HG03558 (cell line): Measurements from ENCODE around the gene IL1RAPL1.
"Not testable (repeated sequence)": the region's sequence is repeated elsewhere in the genome, so short reads cannot be mapped to it uniquely, and the experiment has no call there.

Experiments
- ATAC-seq: cut with Tn5 transposase; IDR thresholded peaks from one replicate; pipeline ENCODE4 v1.9.1; 2021; ENCODE audit warnings: moderate number of reproducible peaks; ENCODE audit not compliant: unreplicated experiment; ENCODE audit errors: extremely low read depth

Gene IL1RAPL1

GRCh38 chrX:29067351-29067750 is 480.1 kb downstream of the IL1RAPL1 start:
- no peak for ATAC-seq

DNA sequence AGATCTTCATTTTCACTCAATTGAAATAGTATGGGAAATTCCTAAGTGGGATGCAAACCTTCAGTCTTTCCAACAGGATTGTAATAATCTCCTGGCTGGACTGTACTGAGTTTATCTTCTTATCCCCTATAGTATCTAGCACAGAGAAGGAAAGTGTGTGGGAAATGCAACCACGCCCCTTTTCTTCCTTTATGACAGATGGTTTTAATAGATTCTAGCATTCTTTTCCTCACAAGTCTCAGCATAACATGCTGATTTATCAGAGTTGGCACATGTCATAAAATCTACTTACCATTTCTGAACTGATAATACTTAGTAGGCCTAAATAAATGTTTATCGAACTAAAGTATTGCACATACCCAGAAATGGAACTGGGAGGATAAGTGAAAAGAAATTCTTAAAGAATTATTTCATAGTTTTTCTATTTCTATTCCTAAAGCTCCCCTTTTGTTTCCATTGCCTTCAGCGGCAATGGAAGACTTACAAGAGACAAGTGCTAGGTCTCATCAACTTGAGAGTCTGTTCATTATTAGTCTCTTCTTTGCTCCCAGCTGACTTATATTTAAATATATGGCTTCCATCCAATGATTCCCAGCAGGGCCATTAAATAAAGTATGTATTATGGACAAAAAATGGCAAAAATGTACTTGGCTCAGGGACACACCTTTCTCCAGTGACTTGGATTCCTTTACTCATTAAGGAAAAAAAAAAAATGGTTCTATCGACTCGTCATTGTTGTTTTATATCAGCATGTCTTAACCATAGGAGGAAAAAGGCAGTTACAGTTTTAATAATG is 484.5 kb downstream of the IL1RAPL1 start:
- no peak for ATAC-seq

DNA sequence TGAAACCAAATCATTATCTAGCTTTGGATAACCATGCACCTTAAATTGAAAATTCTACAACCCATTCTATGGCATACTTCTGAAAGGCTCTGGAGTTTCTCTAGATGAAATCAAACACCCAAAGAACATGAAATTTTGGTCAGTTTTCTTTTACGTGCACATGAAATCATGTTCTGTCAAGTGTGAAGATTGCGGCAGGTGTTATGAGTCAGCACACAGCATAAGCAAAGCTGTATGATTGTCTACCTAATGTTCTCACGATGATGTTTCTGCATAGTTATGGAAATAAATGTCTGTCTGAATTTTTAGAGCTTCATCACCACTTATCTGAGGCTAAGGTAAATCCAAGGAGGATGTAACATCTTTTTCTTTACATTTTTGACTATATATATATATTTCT is 495.3 kb downstream of the IL1RAPL1 start:
- no peak for ATAC-seq

- no peak for ATAC-seq
These were observed 496.6 kb downstream of the IL1RAPL1 start for GRCh38 chrX:29083823-29084222.

DNA sequence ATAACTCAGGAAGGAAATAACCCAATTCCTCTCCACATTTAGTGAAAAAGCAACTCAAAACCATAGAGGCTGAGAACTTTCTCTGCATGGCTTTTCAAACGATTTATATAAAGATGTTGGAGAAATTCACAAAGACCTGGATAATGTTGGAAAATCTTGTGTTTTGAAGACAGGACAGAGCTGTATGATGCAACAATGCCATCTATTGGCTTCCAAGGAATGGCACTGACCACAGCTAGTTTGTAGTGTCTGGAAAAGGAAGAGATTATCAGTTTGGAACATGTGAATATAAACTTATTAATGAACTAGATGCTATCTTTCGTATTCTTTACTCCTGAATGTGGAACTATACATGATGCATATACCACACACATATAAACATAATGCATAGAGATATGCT is 503.6 kb downstream of the IL1RAPL1 start:
- ATAC-seq, result no peak

DNA sequence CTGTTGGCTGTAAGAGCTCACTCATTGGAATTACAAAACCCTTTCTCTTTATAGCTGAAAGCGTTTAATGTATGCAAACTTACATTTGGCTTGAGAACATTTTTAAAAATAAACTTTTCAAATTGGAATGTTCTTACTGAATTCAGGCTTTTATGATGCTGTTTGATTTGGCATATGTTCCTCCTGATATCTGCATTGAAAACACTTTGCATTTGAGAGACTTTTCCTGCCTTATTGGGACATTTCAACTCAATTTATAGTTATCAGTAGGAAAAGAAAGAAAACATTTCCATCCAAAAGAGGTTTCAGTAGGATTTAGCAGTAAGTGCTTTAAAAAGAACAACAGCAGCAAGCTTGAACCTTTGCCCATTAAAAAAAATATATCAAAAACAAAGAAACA is 520.0 kb downstream of the IL1RAPL1 start:
- ATAC-seq, result no peak

DNA sequence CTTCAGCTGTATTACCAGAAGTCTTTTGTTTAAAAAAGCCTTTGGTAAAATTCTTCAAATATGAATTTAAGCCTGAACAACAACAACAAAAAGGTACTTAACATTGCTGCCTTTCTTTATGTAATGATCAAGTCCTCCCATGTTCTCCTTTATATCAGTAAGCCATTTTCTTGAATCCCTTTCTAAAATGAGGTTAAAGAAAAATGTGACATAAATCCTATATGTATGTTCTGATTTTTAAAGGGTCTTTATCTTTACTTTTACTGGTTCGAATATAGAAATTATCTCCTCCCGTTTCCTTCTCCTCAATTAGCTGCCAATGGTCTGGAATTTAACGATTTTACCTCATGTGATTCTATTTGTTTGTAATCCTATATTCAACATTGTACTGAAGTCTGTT is 522.8 kb downstream of the IL1RAPL1 start:
- ATAC-seq, result no peak

DNA sequence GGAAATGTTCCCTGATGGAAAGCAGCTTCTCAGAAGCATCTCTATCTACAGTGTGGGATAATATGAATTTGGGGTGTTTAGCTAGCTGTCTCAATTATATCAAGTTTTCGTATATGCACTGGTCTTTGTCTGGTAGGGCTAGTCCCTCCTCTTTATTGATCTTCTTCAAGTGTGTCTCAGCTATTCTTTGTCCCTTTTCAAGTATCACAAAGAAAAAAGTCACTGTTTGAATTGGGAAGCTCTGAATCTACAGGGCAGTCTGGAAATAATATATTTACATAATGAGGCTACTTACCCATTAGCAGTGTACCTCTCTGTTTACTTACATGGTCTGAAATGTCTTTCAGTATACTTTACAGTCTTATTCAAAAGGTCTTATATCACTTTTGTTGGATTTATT is 526.0 kb downstream of the IL1RAPL1 start:
- ATAC-seq, result no peak

GRCh38 chrX:29122817-29123216 is 535.6 kb downstream of the IL1RAPL1 start:
- not testable (repeated sequence) for ATAC-seq

- ATAC-seq, result no peak
These were observed 543.7 kb downstream of the IL1RAPL1 start for GRCh38 chrX:29130905-29131304.

DNA sequence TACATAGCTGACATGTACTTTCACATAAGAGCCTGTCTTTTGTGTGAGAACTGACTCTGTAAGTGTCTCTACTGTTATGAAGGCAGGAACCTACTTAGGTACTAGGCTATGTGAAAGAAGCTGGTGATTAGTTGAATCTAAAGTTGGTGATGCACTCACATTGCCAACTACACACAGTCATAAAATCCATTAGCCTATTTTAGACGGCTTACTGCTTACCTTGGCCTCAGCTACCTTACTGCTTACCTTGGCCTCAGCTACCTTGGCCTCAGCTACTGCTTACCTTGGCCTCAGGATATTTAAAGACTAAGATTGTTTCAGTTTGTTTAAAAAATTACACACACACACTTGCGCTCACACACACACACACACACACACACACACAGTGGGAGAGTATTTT is 549.7 kb downstream of the IL1RAPL1 start:
- no peak for ATAC-seq

DNA sequence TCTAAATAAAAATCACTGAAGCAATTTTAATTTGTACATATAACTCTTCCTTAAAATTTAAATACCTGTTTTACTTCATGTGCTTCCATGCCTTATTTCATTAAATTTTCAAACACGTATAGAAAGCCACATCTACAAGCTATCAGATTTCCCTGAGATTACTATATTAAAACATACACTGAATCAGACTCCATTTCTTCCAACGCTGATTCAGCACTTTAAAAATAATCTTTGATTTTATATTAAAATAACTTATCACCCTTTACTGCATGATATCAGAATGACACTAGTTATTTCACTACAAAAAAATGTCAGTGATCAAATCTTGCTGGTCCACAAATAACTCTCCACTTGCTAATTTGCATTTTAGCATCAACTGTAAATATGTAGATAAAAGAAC is 550.8 kb downstream of the IL1RAPL1 start:
- ATAC-seq, result no peak

GRCh38 chrX:29143356-29143755 is 556.1 kb downstream of the IL1RAPL1 start:
- ATAC-seq, result no peak

DNA sequence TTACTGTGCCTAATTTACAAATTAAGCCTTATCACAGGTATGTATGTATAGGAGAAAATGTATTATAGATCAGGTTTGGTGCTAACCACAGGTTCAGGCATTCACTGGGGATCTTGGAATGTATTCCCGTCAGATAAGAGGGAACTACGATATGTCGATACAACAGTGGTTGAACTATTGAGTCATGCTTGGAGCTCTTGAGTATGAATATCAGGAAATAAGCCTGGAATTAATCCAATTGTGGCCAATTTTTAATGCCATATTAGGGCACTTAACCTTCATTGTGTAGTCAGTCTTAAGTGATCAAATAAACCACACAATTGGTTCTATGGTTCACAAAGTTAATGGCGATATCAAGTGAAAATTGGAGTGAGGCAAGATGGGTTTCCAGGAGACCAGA is 556.5 kb downstream of the IL1RAPL1 start:
- no peak for ATAC-seq

DNA sequence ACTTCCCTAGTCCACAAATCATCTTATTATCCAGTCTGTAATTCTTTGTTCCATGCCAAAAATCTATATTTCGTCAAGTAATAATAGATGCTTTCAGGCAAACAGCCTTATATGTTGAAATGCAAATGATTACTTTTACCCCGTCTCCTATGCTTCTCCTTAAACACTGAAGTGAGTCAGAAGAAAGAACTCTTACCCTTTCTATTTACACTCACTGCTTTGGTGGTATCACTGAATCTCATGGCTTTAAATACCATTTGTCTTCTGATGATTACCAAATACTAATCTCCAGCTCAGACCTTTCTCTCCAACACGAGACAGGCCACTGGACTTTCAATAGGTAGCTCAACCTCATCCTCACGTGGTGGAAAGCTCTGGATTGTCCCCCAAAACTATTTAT is 558.1 kb downstream of the IL1RAPL1 start:
- ATAC-seq, result no peak

GRCh38 chrX:29148511-29148910 is 561.3 kb downstream of the IL1RAPL1 start:
- ATAC-seq, result no peak

GRCh38 chrX:29155286-29155685 is 568.0 kb downstream of the IL1RAPL1 start:
- no peak for ATAC-seq

GRCh38 chrX:29172880-29173279 is 585.6 kb downstream of the IL1RAPL1 start:
- no peak for ATAC-seq

DNA sequence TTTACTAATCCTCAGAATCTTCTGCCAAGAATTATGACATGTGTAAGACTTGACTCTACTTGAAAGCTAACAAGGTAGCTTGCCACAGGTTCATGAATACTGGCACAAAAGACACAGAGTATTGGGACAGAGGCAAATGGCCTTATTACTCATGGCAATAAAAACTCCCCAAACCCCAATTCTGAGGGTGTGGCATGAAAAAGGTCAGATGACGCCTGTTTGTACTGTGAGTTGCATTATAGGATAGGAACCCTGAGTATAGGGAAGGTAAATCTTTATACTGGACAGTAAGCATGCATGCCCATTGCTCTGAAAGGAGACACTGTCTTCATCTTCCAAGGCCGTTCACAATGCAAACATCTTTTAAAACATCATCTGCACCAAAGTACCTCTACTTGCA is 600.0 kb downstream of the IL1RAPL1 start:
- no peak for ATAC-seq

DNA sequence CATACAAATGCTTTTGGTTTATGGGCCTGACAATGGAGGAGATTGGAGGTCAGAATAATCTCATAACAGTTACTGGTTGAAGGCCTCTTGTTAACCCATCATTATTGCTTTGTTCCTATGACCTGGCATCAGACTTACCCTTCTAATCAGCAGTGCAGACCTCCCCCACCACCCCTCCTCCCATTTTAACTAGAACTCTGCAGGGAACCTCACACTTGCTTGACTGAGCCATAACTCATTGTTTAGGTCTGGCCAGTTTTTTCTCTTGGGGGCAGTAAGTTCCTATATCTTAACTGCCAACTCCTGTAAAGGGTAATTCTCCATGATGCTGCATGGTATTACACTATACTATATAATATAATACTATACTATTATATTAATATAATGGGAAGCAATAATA is 609.3 kb downstream of the IL1RAPL1 start:
- ATAC-seq, result no peak

GRCh38 chrX:29215251-29215650 is 628.0 kb downstream of the IL1RAPL1 start:
- no peak for ATAC-seq

DNA sequence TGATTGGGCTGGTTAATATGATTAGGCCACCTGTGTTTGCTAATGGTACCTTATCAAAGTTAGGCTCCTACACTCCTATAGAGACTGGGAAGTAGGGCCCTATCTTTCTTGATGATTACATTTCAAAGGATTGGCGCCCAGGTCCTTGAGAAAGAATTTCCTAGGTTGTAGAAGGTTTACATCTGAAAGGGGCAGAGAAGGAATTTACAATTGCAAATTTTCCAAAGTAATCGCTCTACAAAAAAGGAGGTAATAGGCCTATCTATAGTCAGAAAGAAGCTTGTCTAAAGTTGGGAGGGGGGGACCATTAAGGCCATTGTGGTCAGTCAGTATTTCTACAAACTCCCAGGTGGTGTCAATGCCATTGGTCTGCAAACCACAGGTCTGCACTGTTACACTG is 638.4 kb downstream of the IL1RAPL1 start:
- ATAC-seq, result no peak
